H9 (cell line): ENCODE data around the gene GRIK4. TPM values are rescaled to one million over a fixed set of nuclear protein-coding genes. Genes with fewer than 3 reads are reported as not detected.

Experiments
- DNase-seq: peaks from one replicate; pipeline ENCODE4 v3.0.0-alpha.2; 2017
- H2AFZ ChIP-seq: one replicate; pipeline ENCODE4 v1.6.1; 2013; ENCODE audit warnings: mild to moderate bottlenecking, low read length, control low read depth, moderate library complexity
- H2AK5ac ChIP-seq: 2 replicates; pipeline ENCODE4 v1.6.1; 2013; ENCODE audit warnings: low read length, control low read depth, mixed read lengths; ENCODE audit not compliant: insufficient read length
- H2BK120ac ChIP-seq: one replicate; pipeline ENCODE4 v1.6.1; 2013; ENCODE audit warnings: low read depth, mild to moderate bottlenecking, low read length, control low read depth, inconsistent platforms; ENCODE audit not compliant: poor library complexity, severe bottlenecking
- H2BK12ac ChIP-seq: 2 replicates; pipeline ENCODE4 v1.6.1; 2013; ENCODE audit warnings: low read length, control low read depth, mixed read lengths, low read depth; ENCODE audit not compliant: insufficient read length
- H2BK15ac ChIP-seq: 2 replicates; pipeline ENCODE4 v1.6.1; 2013; ENCODE audit warnings: low read depth, low read length, control low read depth
- H2BK20ac ChIP-seq: one replicate; pipeline ENCODE4 v1.6.1; 2013; ENCODE audit warnings: low read depth, mild to moderate bottlenecking, low read length, control low read depth, inconsistent platforms; ENCODE audit not compliant: poor library complexity, severe bottlenecking
- H2BK5ac ChIP-seq: 2 replicates; pipeline ENCODE4 v1.6.1; 2013; ENCODE audit warnings: low read length, control low read depth, mixed read lengths; ENCODE audit not compliant: insufficient read length
- H3K14ac ChIP-seq: 2 replicates; pipeline ENCODE4 v1.6.1; 2013; ENCODE audit warnings: low read length, control low read depth; ENCODE audit not compliant: insufficient read depth
- H3K18ac ChIP-seq: 2 replicates; pipeline ENCODE4 v1.6.1; 2013; ENCODE audit warnings: low read depth, mild to moderate bottlenecking, mixed read lengths, low read length, control low read depth; ENCODE audit not compliant: insufficient read length
- H3K23ac ChIP-seq: 2 replicates; pipeline ENCODE4 v1.6.1; 2013; ENCODE audit warnings: low read length, control low read depth, mixed read lengths, low read depth; ENCODE audit not compliant: insufficient read length
- H3K23me2 ChIP-seq: 2 replicates; pipeline ENCODE4 v1.6.1; 2013; ENCODE audit warnings: low read depth, mild to moderate bottlenecking, mixed read lengths, low read length, control low read depth; ENCODE audit not compliant: insufficient read length, poor library complexity, severe bottlenecking
- H3K27ac ChIP-seq: 2 replicates; pipeline ENCODE4 v1.5.1; 2013; ENCODE audit warnings: low read length, control low read depth, mixed read lengths, low read depth; ENCODE audit not compliant: insufficient read length
- H3K27me3 ChIP-seq: 2 replicates; pipeline ENCODE4 v1.6.1; 2013; ENCODE audit warnings: low read length, control low read depth, inconsistent platforms; ENCODE audit not compliant: insufficient read depth
- H3K4ac ChIP-seq: 2 replicates; pipeline ENCODE4 v1.6.1; 2013; ENCODE audit warnings: low read depth, mild to moderate bottlenecking, control low read depth, inconsistent platforms, low read length, moderate library complexity
- H3K4me1 ChIP-seq: 2 replicates; pipeline ENCODE4 v1.6.1; 2013; ENCODE audit warnings: low read length, control low read depth, inconsistent platforms; ENCODE audit not compliant: insufficient read depth
- H3K4me2 ChIP-seq: 2 replicates; pipeline ENCODE4 v1.6.1; 2013; ENCODE audit warnings: low read length, control low read depth, mixed read lengths; ENCODE audit not compliant: insufficient read length, insufficient read depth
- H3K56ac ChIP-seq: 2 replicates; pipeline ENCODE4 v1.6.1; 2013; ENCODE audit warnings: low read depth, mild to moderate bottlenecking, mixed read lengths, low read length, control low read depth; ENCODE audit not compliant: insufficient read length
- H3K79me1 ChIP-seq: 2 replicates; pipeline ENCODE4 v1.6.1; 2013; ENCODE audit warnings: low read depth, mild to moderate bottlenecking, moderate library complexity, low read length, control low read depth, inconsistent platforms; ENCODE audit not compliant: insufficient read depth, poor library complexity, severe bottlenecking
- H3K79me2 ChIP-seq: 2 replicates; pipeline ENCODE4 v1.6.1; 2013; ENCODE audit warnings: low read length, control low read depth, inconsistent platforms; ENCODE audit not compliant: insufficient read depth
- H3K9ac ChIP-seq: 2 replicates; pipeline ENCODE4 v1.6.1; 2013; ENCODE audit warnings: low read length, control low read depth, mixed read lengths; ENCODE audit not compliant: insufficient read length; ENCODE audit errors: extremely low read depth
- H3K9me3 ChIP-seq: one replicate; pipeline ENCODE4 v1.6.1; 2013; ENCODE audit warnings: low read depth, low read length, inconsistent platforms; ENCODE audit not compliant: control insufficient read depth
- H3T11ph ChIP-seq: one replicate; pipeline ENCODE4 v1.6.1; 2013; ENCODE audit warnings: mild to moderate bottlenecking, low read length, control low read depth, inconsistent platforms
- H4K20me1 ChIP-seq: one replicate; pipeline ENCODE4 v1.6.1; 2013; ENCODE audit not compliant: control insufficient read depth, insufficient read length, insufficient read depth
- H4K5ac ChIP-seq: 2 replicates; pipeline ENCODE4 v1.6.1; 2013; ENCODE audit warnings: low read depth, mild to moderate bottlenecking, mixed read lengths, low read length, control low read depth; ENCODE audit not compliant: insufficient read length
- H4K8ac ChIP-seq: replicated peaks from 2 replicates; pipeline ENCODE4 v1.6.1; 2013; ENCODE audit warnings: low read length, control low read depth, mixed read lengths, low read depth; ENCODE audit not compliant: insufficient read length
- H4K91ac ChIP-seq: 2 replicates; pipeline ENCODE4 v1.6.1; 2013; ENCODE audit warnings: low read depth, mild to moderate bottlenecking, moderate library complexity, mixed read lengths, low read length, control low read depth; ENCODE audit not compliant: insufficient read length
- H3K27ac Mint-ChIP-seq, 3 experiments: 2 replicates in 2 of 3; 3 replicates in 1 of 3; pipeline ENCODE4 v1.8.0; 2020 to 2021; ENCODE audit warnings: mixed read lengths in 3 of 3, mild to moderate bottlenecking in 1 of 3, moderate library complexity in 1 of 3
- H3K27me3 Mint-ChIP-seq: 2 replicates; pipeline ENCODE4 v1.8.0; 2021; ENCODE audit warnings: low read depth, mild to moderate bottlenecking, moderate library complexity, mixed read lengths
- H3K36me3 Mint-ChIP-seq, 3 experiments: 2 replicates in 2 of 3; 3 replicates in 1 of 3; pipeline ENCODE4 v1.8.0; 2020 to 2021; ENCODE audit warnings: low read depth in 3 of 3, mixed read lengths in 3 of 3; ENCODE audit not compliant: insufficient read depth in 1 of 3
- H3K4me1 Mint-ChIP-seq, 2 experiments: 2 replicates each; pipeline ENCODE4 v1.8.0; 2020; ENCODE audit warnings: mixed read lengths in 2 of 2
- H3K4me3 Mint-ChIP-seq, 2 experiments: 2 replicates in 1 of 2; 3 replicates in 1 of 2; pipeline ENCODE4 v1.8.0; 2020 to 2021; ENCODE audit warnings: mild to moderate bottlenecking in 2 of 2, mixed read lengths in 2 of 2, moderate library complexity in 1 of 2
- H3K9me3 Mint-ChIP-seq, 2 experiments: 2 replicates in 1 of 2; 3 replicates in 1 of 2; pipeline ENCODE4 v1.8.0; 2020; ENCODE audit warnings: mild to moderate bottlenecking in 2 of 2, mixed read lengths in 2 of 2, moderate library complexity in 1 of 2
- CTCF ChIP-seq: fragments of 200-600 bp; sonication (generic); conservative IDR thresholded peaks from 3 replicates; pipeline ENCODE4 v1.8.0; 2021; ENCODE audit warnings: antibody characterized with exemption, mild to moderate bottlenecking
- WGBS: extraction: QIAGEN DNeasy Blood & Tissue Kit; methylation state at CpG from one replicate; pipeline ENCODE4 v1.1.7; 2013; ENCODE audit warnings: missing lambda C conversion rate, low lambda C conversion rate, mixed read lengths; ENCODE audit not compliant: insufficient read length; ENCODE audit errors: extremely low coverage; 5-methylcytosine and 5-hydroxymethylcytosine counted together
- total RNA-seq: library from RNA; stranded (reverse); gene quantifications from 2 replicates; pipeline ENCODE4 v1.2.1, GENCODE V29; 2021

Gene GRIK4
- total RNA-seq, 1 experiment from 2014 or later, result 2.3 TPM

GRCh38 chr11:120566176-120566575 lies 54.6 kb downstream of the GRIK4 start:
- peaks cover 8% of the 10 kb centered on the region for H3K23me2 ChIP-seq
- H2AK5ac ChIP-seq, result no peak overlapping the region
- Mint-ChIP-seq H3K27me3 (peaks cover 70% of the 10 kb centered on the region), H3K9me3 (peaks cover 0 to 4% of the 10 kb centered on the region in 2 experiments; a peak in 1 of 5 replicates), H3K4me3 (peak overlapping the region in 1 of 2 experiments; percentile 47; a peak in 1 of 5 replicates), H3K36me3 (peaks cover 0 to 4% (median 0%) of the 10 kb centered on the region in 3 experiments; a peak in 2 of 7 replicates), H3K4me1 (peaks cover 54 to 67% of the 10 kb centered on the region in 2 experiments), H3K27ac (no peak overlapping the region)
- H4K20me1 ChIP-seq, result no peaks in the 10 kb centered on the region
- H3K79me2 ChIP-seq, result no peaks in the 10 kb centered on the region
- H4K8ac ChIP-seq, result no peak overlapping the region
- H3K27me3 ChIP-seq, result peaks cover 5% of the 10 kb centered on the region; the same call in 1 of the 2 replicates
- no peak overlapping the region for H3K23ac ChIP-seq
- no peaks in the 10 kb centered on the region for H3K79me1 ChIP-seq
- H4K91ac ChIP-seq, result no peak overlapping the region
- H3K56ac ChIP-seq, result no peak overlapping the region
- H3K27ac ChIP-seq, result no peak overlapping the region
- no peak overlapping the region for H2AFZ ChIP-seq
- H2BK15ac ChIP-seq, result no peak overlapping the region
- peak; percentile 32 for DNase-seq
- H2BK12ac ChIP-seq, result no peak overlapping the region
- no peak overlapping the region for H2BK120ac ChIP-seq
- whole genome bisulfite sequencing, result no CpG with 5 or more reads among the region's 5 CpGs
- no peak overlapping the region for H2BK20ac ChIP-seq
- TF ChIP-seq CTCF, result no peak
- H3K9ac ChIP-seq, result no peak overlapping the region
- no peak overlapping the region for H4K5ac ChIP-seq
- no peak overlapping the region for H2BK5ac ChIP-seq
- no peak overlapping the region for H3T11ph ChIP-seq
- H3K4me2 ChIP-seq, result no peak overlapping the region
- H3K18ac ChIP-seq, result no peak overlapping the region
- no peaks in the 10 kb centered on the region for H3K9me3 ChIP-seq
- no peaks in the 10 kb centered on the region; the same call in 1 of the 2 replicates for H3K4me1 ChIP-seq
- no peak overlapping the region for H3K14ac ChIP-seq
- no peak overlapping the region for H3K4ac ChIP-seq
